Measurements from ENCODE around the gene TMEM266. TPM values are rescaled to one million over a fixed set of nuclear protein-coding genes. Genes with fewer than 3 reads are reported as not detected.

TMEM266 gene
- total and polyA plus RNA-seq, 2 of the 4 experiments (the other 2 are of a cell fraction) = not detected

- DNase-seq = no peak
- Histone ChIP-seq H4K91ac (ENCODE audit: insufficient read depth, low read depth, low read length) (no peak overlapping the region), H3K56ac (ENCODE audit: extremely low read depth, insufficient read depth, low read length) (no peak overlapping the region), H3K27me3 (ENCODE audit: control insufficient read depth, insufficient read depth, low read length) (peaks cover 17% of the 10 kb centered on the region; the same call in 1 of the 2 replicates), H4K8ac (ENCODE audit: low read depth in 2 of 2, low read length in 2 of 2) (no peak overlapping the region), H3K18ac (ENCODE audit: low read depth, low read length) (no peak overlapping the region), H2BK120ac (ENCODE audit: low read depth, low read length) (no peak overlapping the region), H2AFZ (replicated peaks; ENCODE audit: low read length, poor library complexity) (no peak overlapping the region), H4K5ac (ENCODE audit: low read depth, low read length) (no peak overlapping the region), H2BK20ac (ENCODE audit: low read depth, low read length) (no peak overlapping the region), H3K9ac (ENCODE audit: low read depth, low read length) (no peak overlapping the region), H3K23ac (ENCODE audit: low read depth, low read length) (no peak overlapping the region), H3K27ac (ENCODE audit: insufficient read depth, low read length) (no peak overlapping the region), H3K4me2 (ENCODE audit: low read depth, low read length) (no peak overlapping the region), H3K4ac (ENCODE audit: low read depth, low read length) (no peak overlapping the region), H3K9me3 (ENCODE audit: control insufficient read depth, insufficient read depth, low read length) (no peaks in the 10 kb centered on the region), H2AK9ac (replicated peaks; ENCODE audit: low read depth, low read length, poor library complexity) (no peak overlapping the region), H3K4me1 (ENCODE audit: control insufficient read depth, insufficient read depth, low read length) (no peaks in the 10 kb centered on the region), H3K14ac (replicated peaks; ENCODE audit: low read depth, low read length) (no peak overlapping the region), H3K4me3 (ENCODE audit: insufficient read depth, low read depth, low read length) (no peak overlapping the region), H3K9me1 (ENCODE audit: insufficient read depth, low read length) (no peaks in the 10 kb centered on the region), H3K36me3 (ENCODE audit: control insufficient read depth, insufficient read depth, low read length) (no peaks in the 10 kb centered on the region), H4K20me1 (ENCODE audit: insufficient read depth, low read length) (no peaks in the 10 kb centered on the region), H2BK5ac (ENCODE audit: low read depth, low read length, poor library complexity, severe bottlenecking) (no peak overlapping the region), H3K79me1 (ENCODE audit: low read depth in 1 of 2, low read length in 2 of 2) (no peaks in the 10 kb centered on the region), H2AK5ac (ENCODE audit: low read depth, low read length) (no peak overlapping the region), H2BK15ac (ENCODE audit: low read depth, low read length) (no peak overlapping the region)
- no peak for TF ChIP-seq CHD1 (IDR thresholded peaks at IDR 0.05; ENCODE audit: low read depth, low read length)
- POLR2A ChIA-PET (ENCODE audit: unreplicated experiment) = no interaction called here
- dilution Hi-C loops (cut with HindIII; ENCODE audit: low sequenced_read_pairs, unreplicated experiment) (no loop called here), intact Hi-C loops (cut with micrococcal nuclease) (no loop called here), in situ Hi-C loops (cut with MboI; ENCODE audit: low sequenced_read_pairs) (no loop called here)
- no peak for ATAC-seq (ENCODE audit: low read depth)
- CTCF ChIA-PET = no interaction called here
- BruUV-seq (replicated peaks) = no TSS peak
- 100% methylated on average over 1 of the region's 2 CpGs; no CpG with 5 or more reads in 1 of the 2 experiments for WGBS, 2 experiments (ENCODE audit: extremely low coverage in 2 of 2, insufficient read length in 1 of 2)
Measured at GRCh38 chr15:76084256-76084655, 24.5 kb downstream of the TMEM266 start.
